ENCODE measurements around the gene SLC25A34. TPM values are rescaled to one million over a fixed set of nuclear protein-coding genes. Genes with fewer than 3 reads are reported as not detected.

SLC25A34 gene
- polyA plus RNA-seq, 3 donors: 0.08 to 2.7 (median 0.61) TPM

DNA sequence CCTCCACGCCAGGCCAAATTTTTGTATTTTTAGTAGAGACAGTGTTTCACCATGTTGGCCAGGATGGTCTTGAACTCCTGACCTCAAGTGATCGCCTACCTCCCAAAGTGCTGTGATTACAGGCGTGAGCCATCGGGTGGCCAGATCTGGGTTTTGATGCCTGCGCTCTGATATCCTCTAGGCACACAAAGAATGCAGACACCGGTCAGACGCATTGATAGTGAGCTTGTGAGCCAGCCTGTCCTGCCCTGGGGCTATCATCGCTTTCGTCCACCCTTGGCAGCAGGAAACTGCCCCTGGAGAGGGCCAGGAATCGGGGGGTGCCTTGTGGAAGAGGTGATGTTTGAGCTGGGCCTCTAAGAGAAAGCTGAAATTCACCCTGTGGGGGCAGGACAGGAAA lies 26.5 kb downstream of the SLC25A34 start:
- DNase-seq: no peak
- H3K9me3 Mint-ChIP-seq: peaks cover 0 to 8% (median 2%) of the 10 kb centered on the region in 7 donors
- Histone ChIP-seq H3K9me3 (replicated peaks in 1 of 2; ENCODE audit: control insufficient read depth in 1 of 2, insufficient read depth in 1 of 2, low read length in 2 of 2) (peaks cover 0 to 5% of the 10 kb centered on the region in 2 donors), H2AFZ (ENCODE audit: insufficient read depth, low read depth, low read length, poor library complexity, severe bottlenecking) (no peak overlapping the region), H3K79me2 (ENCODE audit: insufficient read depth, low read length) (no peaks in the 10 kb centered on the region), H3K4me3 (replicated peaks in 1 of 3; ENCODE audit: low read depth in 2 of 3, low read length in 3 of 3) (no peak overlapping the region), H3K9ac (ENCODE audit: insufficient read depth, low read length, poor library complexity, severe bottlenecking) (no peak overlapping the region), H3K4me1 (ENCODE audit: control insufficient read depth in 1 of 2, insufficient read depth in 2 of 2, low read length in 2 of 2) (no peaks in the 10 kb centered on the region), H3K27me3 (ENCODE audit: control insufficient read depth in 2 of 2, insufficient read depth in 2 of 2, low read length in 2 of 2) (peaks cover 23 to 41% of the 10 kb centered on the region in 2 donors), H3K27ac (ENCODE audit: low read depth in 1 of 2, low read length in 2 of 2) (no peak overlapping the region), H3K36me3 (replicated peaks in 1 of 2; ENCODE audit: control insufficient read depth in 1 of 2, insufficient read depth in 2 of 2, low read length in 2 of 2) (no peaks in the 10 kb centered on the region), H4K20me1 (ENCODE audit: insufficient read depth, low read length) (no peaks in the 10 kb centered on the region), H3K4me2 (replicated peaks; ENCODE audit: extremely low read depth, low read length, poor library complexity, severe bottlenecking) (no peak overlapping the region)
- peak overlapping the region in 1 of 7 donors; percentile 11 for H3K27ac Mint-ChIP-seq
- peaks cover 41 to 73% (median 48%) of the 10 kb centered on the region in 3 donors for H3K27me3 Mint-ChIP-seq (ENCODE audit: low read depth in 3 of 3)
- no peak overlapping the region for H3K4me3 Mint-ChIP-seq
- TF ChIP-seq, protein P1, sequence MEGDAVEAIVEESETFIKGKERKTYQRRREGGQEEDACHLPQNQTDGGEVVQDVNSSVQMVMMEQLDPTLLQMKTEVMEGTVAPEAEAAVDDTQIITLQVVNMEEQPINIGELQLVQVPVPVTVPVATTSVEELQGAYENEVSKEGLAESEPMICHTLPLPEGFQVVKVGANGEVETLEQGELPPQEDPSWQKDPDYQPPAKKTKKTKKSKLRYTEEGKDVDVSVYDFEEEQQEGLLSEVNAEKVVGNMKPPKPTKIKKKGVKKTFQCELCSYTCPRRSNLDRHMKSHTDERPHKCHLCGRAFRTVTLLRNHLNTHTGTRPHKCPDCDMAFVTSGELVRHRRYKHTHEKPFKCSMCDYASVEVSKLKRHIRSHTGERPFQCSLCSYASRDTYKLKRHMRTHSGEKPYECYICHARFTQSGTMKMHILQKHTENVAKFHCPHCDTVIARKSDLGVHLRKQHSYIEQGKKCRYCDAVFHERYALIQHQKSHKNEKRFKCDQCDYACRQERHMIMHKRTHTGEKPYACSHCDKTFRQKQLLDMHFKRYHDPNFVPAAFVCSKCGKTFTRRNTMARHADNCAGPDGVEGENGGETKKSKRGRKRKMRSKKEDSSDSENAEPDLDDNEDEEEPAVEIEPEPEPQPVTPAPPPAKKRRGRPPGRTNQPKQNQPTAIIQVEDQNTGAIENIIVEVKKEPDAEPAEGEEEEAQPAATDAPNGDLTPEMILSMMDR (IDR thresholded peaks at IDR 0.05): no peak
- intact Hi-C loops (cut with micrococcal nuclease): no loop called here
- WGBS (ENCODE audit: insufficient coverage): 76% methylated on average over 9 of the region's 10 CpGs
- H3K4me1 Mint-ChIP-seq: peaks cover 3% of the 10 kb centered on the region
- H3K36me3 Mint-ChIP-seq: peaks cover 0 to 1% of the 10 kb centered on the region in 2 donors

DNA sequence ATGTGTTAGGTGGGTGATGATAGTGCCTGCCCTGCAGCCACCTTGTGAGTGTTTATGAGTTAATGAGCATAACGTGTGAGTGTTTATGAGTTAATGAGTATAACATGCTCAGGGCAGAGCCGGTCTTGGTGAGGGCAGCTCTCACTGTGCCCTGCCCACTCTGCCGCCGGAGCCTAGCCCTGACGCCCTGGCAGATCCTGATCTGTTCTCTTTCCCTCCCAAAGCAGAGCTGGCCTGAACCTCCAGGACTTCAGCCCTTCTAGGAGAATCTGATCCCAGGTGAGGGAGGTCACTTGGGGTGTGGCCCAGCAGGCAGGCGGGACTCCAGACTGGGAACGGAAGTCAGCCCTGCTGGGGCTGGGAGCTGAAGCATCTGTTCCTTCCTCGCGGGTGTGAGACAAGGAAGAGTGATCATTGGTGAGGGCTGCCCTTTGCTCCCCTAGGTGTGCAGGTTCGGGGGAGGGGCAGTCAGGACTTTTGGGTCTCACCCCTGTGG lies 28.3 kb downstream of the SLC25A34 start:
- H3K36me3 Mint-ChIP-seq: peaks cover 0 to 1% of the 10 kb centered on the region in 2 donors
- Histone ChIP-seq H3K9ac (ENCODE audit: insufficient read depth, low read length, poor library complexity, severe bottlenecking) (no peak overlapping the region), H4K20me1 (ENCODE audit: insufficient read depth, low read length) (no peaks in the 10 kb centered on the region), H3K36me3 (replicated peaks in 1 of 2; ENCODE audit: control insufficient read depth in 1 of 2, insufficient read depth in 2 of 2, low read length in 2 of 2) (no peaks in the 10 kb centered on the region), H2AFZ (ENCODE audit: insufficient read depth, low read depth, low read length, poor library complexity, severe bottlenecking) (no peak overlapping the region), H3K9me3 (replicated peaks in 1 of 2; ENCODE audit: control insufficient read depth in 1 of 2, insufficient read depth in 1 of 2, low read length in 2 of 2) (peaks cover 0 to 5% of the 10 kb centered on the region in 2 donors), H3K79me2 (ENCODE audit: insufficient read depth, low read length) (no peaks in the 10 kb centered on the region), H3K4me1 (ENCODE audit: control insufficient read depth in 1 of 2, insufficient read depth in 2 of 2, low read length in 2 of 2) (no peaks in the 10 kb centered on the region), H3K4me3 (replicated peaks in 1 of 3; ENCODE audit: low read depth in 2 of 3, low read length in 3 of 3) (no peak overlapping the region), H3K27me3 (ENCODE audit: control insufficient read depth in 2 of 2, insufficient read depth in 2 of 2, low read length in 2 of 2) (peaks cover 10 to 30% of the 10 kb centered on the region in 2 donors), H3K4me2 (replicated peaks; ENCODE audit: extremely low read depth, low read length, poor library complexity, severe bottlenecking) (no peak overlapping the region), H3K27ac (ENCODE audit: low read depth in 1 of 2, low read length in 2 of 2) (no peak overlapping the region)
- intact Hi-C loops (cut with micrococcal nuclease): no loop called here
- no peak overlapping the region for H3K27ac Mint-ChIP-seq
- 82% methylated on average over 2 of the region's 10 CpGs for WGBS (ENCODE audit: insufficient coverage)
- TF ChIP-seq, protein P1 (IDR thresholded peaks at IDR 0.05): no peak
- peaks cover 34 to 62% (median 39%) of the 10 kb centered on the region in 3 donors for H3K27me3 Mint-ChIP-seq (ENCODE audit: low read depth in 3 of 3)
- H3K9me3 Mint-ChIP-seq: peaks cover 0 to 6% (median 1%) of the 10 kb centered on the region in 7 donors
- H3K4me3 Mint-ChIP-seq: no peak overlapping the region
- no peak for DNase-seq
- H3K4me1 Mint-ChIP-seq: no peaks in the 10 kb centered on the region
